Endothelial cell of umbilical vein (primary cell): ENCODE measurements around the gene DCLK1. TPM values are rescaled to one million over a fixed set of nuclear protein-coding genes. Genes with fewer than 3 reads are reported as not detected.
A peak's percentile ranks its signal among the peaks of the same experiment; 100 is the strongest.

Source experiments
- BruUV-seq: library from RNA; stranded (reverse); fragments of 400-500 nt; replicated peaks from 2 replicates; lab custom pipeline; 2021; lab: Mats Ljungman, UMichigan
- CTCF ChIA-PET: fragments of 300-600, 350-600 bp; sonication (Branson Sonifier 250); formaldehyde crosslinking; loops from one replicate; lab custom pipeline; 2021; ENCODE audit warnings: antibody characterized with exemption, inconsistent platforms; lab: Charles Lee
- POLR2A ChIA-PET: fragments of 300-600, 350-600 bp; sonication (Branson Sonifier 250); formaldehyde crosslinking; loops from one replicate; lab custom pipeline; 2021; ENCODE audit warnings: antibody characterized with exemption, inconsistent platforms; lab: Charles Lee
- DNase-seq: peaks from one replicate; pipeline ENCODE4 v3.0.0-alpha.2; 2011; ENCODE audit warnings: low read depth, low spot score
- FAIRE-seq: peaks from 2 replicates; lab custom pipeline; 2011; peaks lifted over from hg19 to GRCh38; lab: Jason Lieb, UNC
- H2AFZ ChIP-seq: 2 replicates; pipeline ENCODE4 v1.6.0; 2012; ENCODE audit warnings: low read depth, low read length, control low read depth, inconsistent platforms
- H3K27ac ChIP-seq: 2 replicates; pipeline ENCODE4 v1.5.1; 2011; ENCODE audit warnings: low read depth, mild to moderate bottlenecking, control low read depth, low read length, moderate library complexity; ENCODE audit not compliant: insufficient read depth
- H3K27me3 ChIP-seq, 2 experiments: 2 replicates each; pipeline versions ENCODE4 v1.6.0 to v1.6.1; 2011; ENCODE audit warnings: low read length in 2 of 2, mixed read lengths in 1 of 2; ENCODE audit not compliant: control insufficient read depth in 2 of 2, insufficient read depth in 2 of 2
- H3K36me3 ChIP-seq, 2 experiments: 2 replicates in 1 of 2; 3 replicates in 1 of 2; pipeline ENCODE4 v1.5.1; 2011; ENCODE audit warnings: low read length in 2 of 2, mild to moderate bottlenecking in 1 of 2, moderate library complexity in 1 of 2; ENCODE audit not compliant: control insufficient read depth in 2 of 2, insufficient read depth in 2 of 2; ENCODE audit errors: extremely low read depth in 1 of 2
- H3K4me1 ChIP-seq: 3 replicates; pipeline ENCODE4 v1.5.1; 2011; ENCODE audit warnings: mild to moderate bottlenecking, low read length; ENCODE audit not compliant: control insufficient read depth, insufficient read depth; ENCODE audit errors: extremely low read depth
- H3K4me2 ChIP-seq: 2 replicates; pipeline ENCODE4 v1.6.1; 2011; ENCODE audit warnings: low read length, control low read depth, mixed read lengths; ENCODE audit not compliant: insufficient read depth
- H3K4me3 ChIP-seq, 3 experiments: fragments of 200-600 bp in 1 of 3; sonication (generic), shearing (Covaris generic) in 1 of 3; replicated peaks in 1 of 3; 2 replicates each; pipeline ENCODE4 v1.5.1; 2011 to 2016; ENCODE audit warnings: control low read depth in 3 of 3, low read length in 3 of 3, mild to moderate bottlenecking in 2 of 3, inconsistent platforms in 1 of 3, low read depth in 1 of 3, moderate library complexity in 1 of 3; ENCODE audit not compliant: insufficient read depth in 1 of 3
- H3K79me2 ChIP-seq: 2 replicates; pipeline ENCODE4 v1.6.0; 2012; ENCODE audit warnings: low read length, inconsistent platforms; ENCODE audit not compliant: control insufficient read depth, insufficient read depth
- H3K9ac ChIP-seq: replicated peaks from 2 replicates; pipeline ENCODE3; 2011; ENCODE audit warnings: low read length, control low read depth; ENCODE audit not compliant: insufficient read depth; ENCODE audit errors: extremely low read depth
- H3K9me1 ChIP-seq: replicated peaks from 3 replicates; pipeline ENCODE4 v1.6.0; 2011; ENCODE audit warnings: mild to moderate bottlenecking, low read length; ENCODE audit not compliant: control insufficient read depth, insufficient read depth; ENCODE audit errors: extremely low read depth
- H3K9me3 ChIP-seq: replicated peaks from 2 replicates; pipeline ENCODE4 v1.5.1; 2012; ENCODE audit warnings: low read length, inconsistent platforms; ENCODE audit not compliant: control insufficient read depth, insufficient read depth
- H4K20me1 ChIP-seq: replicated peaks from 2 replicates; pipeline ENCODE3; 2011; ENCODE audit warnings: mild to moderate bottlenecking, low read length; ENCODE audit not compliant: control insufficient read depth, insufficient read depth; ENCODE audit errors: extremely low read depth
- CTCF ChIP-seq, 2 donors: IDR thresholded peaks; 1 replicate in 1 of 2; 2 replicates in 1 of 2; pipeline ENCODE4 v1.5.1; 2011; ENCODE audit warnings: low read length in 2 of 2, mild to moderate bottlenecking in 2 of 2, moderate library complexity in 2 of 2, control low read depth in 1 of 2, inconsistent platforms in 1 of 2, low read depth in 1 of 2; ENCODE audit not compliant: insufficient read depth in 1 of 2; ENCODE audit errors: extremely low read depth in 1 of 2
- EZH2 ChIP-seq: IDR thresholded peaks from 2 replicates; pipeline ENCODE4 v1.6.1; 2012; ENCODE audit warnings: borderline replicate concordance, low read depth, mild to moderate bottlenecking, moderate library complexity, low read length, inconsistent platforms; ENCODE audit not compliant: severe bottlenecking
- FOS ChIP-seq: IDR thresholded peaks from 2 replicates; pipeline ENCODE4 v1.6.1; 2011; ENCODE audit warnings: mild to moderate bottlenecking, low read length, moderate library complexity, borderline replicate concordance; ENCODE audit not compliant: insufficient read depth
- GATA2 ChIP-seq: IDR thresholded peaks from 2 replicates; pipeline ENCODE4 v1.7.0; 2011; ENCODE audit warnings: low read depth, mild to moderate bottlenecking, moderate library complexity, mixed read lengths, low read length; ENCODE audit not compliant: insufficient read length, insufficient read depth
- JUN ChIP-seq: IDR thresholded peaks from 2 replicates; pipeline ENCODE4 v1.6.1; 2011; ENCODE audit warnings: borderline replicate concordance, low read depth; ENCODE audit not compliant: insufficient read length, insufficient read depth
- MAX ChIP-seq: IDR thresholded peaks from 2 replicates; pipeline ENCODE4 v1.6.1; 2011; ENCODE audit not compliant: insufficient read depth, insufficient read length
- MYC ChIP-seq: IDR thresholded peaks from one replicate; pipeline ENCODE4 v1.6.1; 2011; ENCODE audit warnings: mild to moderate bottlenecking, low read depth, low read length
- POLR2A ChIP-seq: IDR thresholded peaks from 2 replicates; pipeline ENCODE4 v1.6.1; 2012; ENCODE audit warnings: low read depth, mild to moderate bottlenecking, control low read depth, low read length
- POLR2AphosphoS5 ChIP-seq: IDR thresholded peaks from 2 replicates; pipeline ENCODE4 v1.6.1; 2012; ENCODE audit warnings: low read depth, mild to moderate bottlenecking, control low read depth, low read length, moderate library complexity; ENCODE audit not compliant: insufficient read depth
- dilution Hi-C: fragments of 300-500 bp; cut with MboI; formaldehyde crosslinking; loops from one replicate; pipeline ENCODE4 v1.15.0; 2019; ENCODE audit warnings: low sequenced_read_pairs; ENCODE audit not compliant: extremely low pct_ligation_motif_present
- intact Hi-C: fragments of 100-400 bp; cut with micrococcal nuclease; formaldehyde crosslinking; loops from one replicate; pipeline ENCODE4 v1.10.0; 2022
- polyA plus RNA-seq, 4 experiments: library from polyadenylated mRNA; depleted of rRNA in 3 of 4; stranded (reverse) in 3 of 4; unstranded in 1 of 4; fragments of >200 nt; gene quantifications; 2 replicates each; pipeline versions ENCODE4 v1.2.1 to v1.2.3, GENCODE V29; 2011 to 2012; ENCODE audit warnings: missing spikeins in 1 of 4
- total RNA-seq: library from RNA; stranded (reverse); gene quantifications from 2 replicates; pipeline ENCODE4 v1.2.3, GENCODE V29; 2021

DCLK1 gene
- total and polyA plus RNA-seq, 2 donors (not counting 3 experiments of a cell fraction or from before 2014, with no cell fraction given) = 0.28 to 3.9 TPM

- ChIA-PET CTCF (interaction anchor here (0.6 to 4.0 kb wide), 40 partner anchors 8 to 1547 kb away, joined by 3 to 47 read pairs (median 5); no protein-coding TSS in a partner anchor), POLR2A (no interaction called here)
- H4K20me1 ChIP-seq = no peaks in the 10 kb centered on the region
- H3K4me1 ChIP-seq = no peaks in the 10 kb centered on the region
- H3K4me3 ChIP-seq = no peak overlapping the region
- TF ChIP-seq EZH2 (no peak), JUN (no peak), CTCF (IDR thresholded peaks at IDR 0.05; ENCODE audit: extremely low read depth in 1 of 2, insufficient read depth in 1 of 2, low read depth in 1 of 2, low read length in 2 of 2) (no peak), FOS (no peak), GATA2 (no peak), MYC (no peak), MAX (no peak), POLR2AphosphoS5 (no peak), POLR2A (no peak)
- BruUV-seq = no TSS peak
- H3K79me2 ChIP-seq = no peaks in the 10 kb centered on the region
- H3K9me3 ChIP-seq = no peaks in the 10 kb centered on the region
- DNase-seq (no peak), FAIRE-seq (peak; percentile 38)
- no peaks in the 10 kb centered on the region for H3K9me1 ChIP-seq
- no peak overlapping the region for H3K4me2 ChIP-seq
- H3K9ac ChIP-seq = no peak overlapping the region
- H2AFZ ChIP-seq = no peak overlapping the region
- dilution Hi-C loops = no loop called here
- H3K36me3 ChIP-seq = no peaks in the 10 kb centered on the region
- intact Hi-C loops = loop anchor here (1.0 to 10.0 kb wide), 2 partner anchors 135 to 603 kb away; no protein-coding TSS in a partner anchor
- H3K27ac ChIP-seq = no peak overlapping the region
- H3K27me3 ChIP-seq = no peaks in the 10 kb centered on the region
Observed at GRCh38 chr13:35817642-35818607, 313.3 kb downstream of the DCLK1 start.
